Kidney epithelial cell (primary cell): ENCODE results near the gene VEPH1. TPM values are rescaled to one million over a fixed set of nuclear protein-coding genes. Genes with fewer than 3 reads are reported as not detected.

Experiments used
- DNase-seq: peaks from one replicate; pipeline ENCODE4 v3.0.0-alpha.2; 2010; ENCODE audit warnings: low read depth
- H3K27me3 ChIP-seq: 2 replicates; pipeline ENCODE4 v1.6.0; 2011; ENCODE audit warnings: low read length; ENCODE audit not compliant: control insufficient read depth, insufficient read depth
- H3K36me3 ChIP-seq: 2 replicates; pipeline ENCODE4 v1.5.1; 2011; ENCODE audit warnings: low read length; ENCODE audit not compliant: control insufficient read depth, insufficient read depth
- H3K4me3 ChIP-seq: 2 replicates; pipeline ENCODE4 v1.5.1; 2011; ENCODE audit warnings: low read depth, mild to moderate bottlenecking, control low read depth, low read length
- total RNA-seq: library from RNA; depleted of rRNA; stranded (reverse); fragments of >200 nt; gene quantifications from 2 replicates; pipeline ENCODE4 v1.2.3, GENCODE V29; 2015
- TF ChIP-seq, protein P1 (sequence below): IDR thresholded peaks from 2 replicates; pipeline ENCODE4 v1.5.1; 2011; ENCODE audit warnings: mild to moderate bottlenecking, moderate library complexity, low read length, control low read depth, inconsistent platforms; ENCODE audit not compliant: insufficient read depth, poor library complexity, severe bottlenecking

The VEPH1 gene
- 9.0 and 26.0 TPM in 2 replicates for total RNA-seq

DNA sequence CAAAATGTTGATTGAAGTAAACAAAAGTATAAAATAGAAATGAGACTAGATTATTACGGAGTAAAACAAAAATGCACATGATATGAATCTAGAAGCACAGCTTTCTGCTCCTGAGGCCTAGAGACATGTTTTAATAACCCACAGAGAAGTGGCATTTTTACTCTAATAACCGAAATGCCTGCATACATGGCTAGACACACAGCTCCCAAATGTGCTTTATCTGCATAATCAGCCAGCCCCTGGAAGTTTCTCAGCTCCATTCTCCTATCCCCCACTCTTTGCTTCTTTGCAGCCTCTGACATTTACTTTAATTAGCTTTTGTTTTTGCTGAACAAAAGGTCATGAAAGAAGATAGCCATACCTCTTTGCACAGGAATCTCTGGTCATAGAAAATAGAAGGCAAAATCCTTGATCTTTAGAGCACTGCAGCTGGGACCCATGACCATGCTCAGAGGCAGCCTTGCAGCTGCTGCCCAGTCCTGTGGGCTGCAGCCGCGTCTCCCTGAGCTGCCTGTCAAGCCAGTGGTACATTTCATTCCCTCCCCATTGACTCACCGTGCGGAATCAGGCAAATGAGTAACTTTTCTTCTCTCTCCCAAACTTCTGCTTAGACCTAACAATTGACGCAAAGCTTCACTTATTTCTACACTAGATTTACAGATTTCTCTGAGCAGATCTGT lies at the start of gene VEPH1:
Gene VEPH1 (minus strand): TSS at position 501 of the 680 bp plus-strand sequence. CDS start 8,067 bp downstream, outside the sequence.
- H3K27me3 ChIP-seq: no peaks in the 10 kb centered on the region
- H3K36me3 ChIP-seq: no peaks in the 10 kb centered on the region
- H3K4me3 ChIP-seq: peak within 1 kb of the TSS; percentile 28
- peak; percentile 74 for DNase-seq
- TF ChIP-seq, protein P1, sequence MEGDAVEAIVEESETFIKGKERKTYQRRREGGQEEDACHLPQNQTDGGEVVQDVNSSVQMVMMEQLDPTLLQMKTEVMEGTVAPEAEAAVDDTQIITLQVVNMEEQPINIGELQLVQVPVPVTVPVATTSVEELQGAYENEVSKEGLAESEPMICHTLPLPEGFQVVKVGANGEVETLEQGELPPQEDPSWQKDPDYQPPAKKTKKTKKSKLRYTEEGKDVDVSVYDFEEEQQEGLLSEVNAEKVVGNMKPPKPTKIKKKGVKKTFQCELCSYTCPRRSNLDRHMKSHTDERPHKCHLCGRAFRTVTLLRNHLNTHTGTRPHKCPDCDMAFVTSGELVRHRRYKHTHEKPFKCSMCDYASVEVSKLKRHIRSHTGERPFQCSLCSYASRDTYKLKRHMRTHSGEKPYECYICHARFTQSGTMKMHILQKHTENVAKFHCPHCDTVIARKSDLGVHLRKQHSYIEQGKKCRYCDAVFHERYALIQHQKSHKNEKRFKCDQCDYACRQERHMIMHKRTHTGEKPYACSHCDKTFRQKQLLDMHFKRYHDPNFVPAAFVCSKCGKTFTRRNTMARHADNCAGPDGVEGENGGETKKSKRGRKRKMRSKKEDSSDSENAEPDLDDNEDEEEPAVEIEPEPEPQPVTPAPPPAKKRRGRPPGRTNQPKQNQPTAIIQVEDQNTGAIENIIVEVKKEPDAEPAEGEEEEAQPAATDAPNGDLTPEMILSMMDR: no peak

DNA sequence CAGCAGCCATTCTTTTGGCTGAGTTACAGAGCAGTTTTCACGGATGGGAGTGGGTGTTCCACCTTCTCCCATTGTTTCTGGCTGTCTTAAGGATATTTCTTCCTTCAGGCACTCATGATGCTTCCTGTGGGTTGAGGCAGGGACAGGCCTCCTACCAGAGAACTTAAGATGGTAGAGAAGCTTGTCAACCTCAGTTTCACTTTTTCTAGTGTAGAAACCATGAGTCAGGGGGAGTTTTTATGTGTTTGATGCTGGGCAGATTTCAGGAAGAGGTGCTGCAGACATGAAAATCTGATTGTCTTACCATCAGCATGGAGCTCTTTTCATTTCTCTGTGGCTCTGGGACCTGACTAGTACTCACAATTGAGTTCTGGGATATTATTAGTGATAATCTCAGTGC lies 48.7 kb upstream of the VEPH1 start:
- no peaks in the 10 kb centered on the region for H3K27me3 ChIP-seq
- no peaks in the 10 kb centered on the region for H3K36me3 ChIP-seq
- no peak for DNase-seq
- TF ChIP-seq, protein P1: no peak
- no peak overlapping the region for H3K4me3 ChIP-seq

DNA sequence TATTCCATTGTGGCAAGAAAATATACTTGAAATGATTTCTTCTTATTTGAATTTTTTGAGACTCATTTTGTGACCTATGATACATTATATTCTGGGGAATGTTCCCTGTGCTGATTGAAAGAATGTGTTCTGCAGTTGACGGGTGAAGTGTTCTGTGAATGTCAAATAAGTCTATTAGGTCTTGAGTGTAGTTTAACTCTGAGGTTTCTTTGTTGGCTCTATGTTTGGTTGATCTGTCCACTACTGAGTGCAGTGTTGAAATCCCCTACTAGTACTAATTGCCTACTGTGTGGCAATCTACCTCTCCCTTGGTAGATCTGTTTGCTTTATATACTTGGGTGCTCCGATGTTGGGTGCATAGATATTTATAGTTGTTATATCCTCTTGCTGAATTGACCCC lies 46.3 kb upstream of the VEPH1 start:
- Histone ChIP-seq H3K36me3 (no peaks in the 10 kb centered on the region), H3K27me3 (no peaks in the 10 kb centered on the region), H3K4me3 (no peak overlapping the region)
- DNase-seq: no peak
- TF ChIP-seq, protein P1: no peak

DNA sequence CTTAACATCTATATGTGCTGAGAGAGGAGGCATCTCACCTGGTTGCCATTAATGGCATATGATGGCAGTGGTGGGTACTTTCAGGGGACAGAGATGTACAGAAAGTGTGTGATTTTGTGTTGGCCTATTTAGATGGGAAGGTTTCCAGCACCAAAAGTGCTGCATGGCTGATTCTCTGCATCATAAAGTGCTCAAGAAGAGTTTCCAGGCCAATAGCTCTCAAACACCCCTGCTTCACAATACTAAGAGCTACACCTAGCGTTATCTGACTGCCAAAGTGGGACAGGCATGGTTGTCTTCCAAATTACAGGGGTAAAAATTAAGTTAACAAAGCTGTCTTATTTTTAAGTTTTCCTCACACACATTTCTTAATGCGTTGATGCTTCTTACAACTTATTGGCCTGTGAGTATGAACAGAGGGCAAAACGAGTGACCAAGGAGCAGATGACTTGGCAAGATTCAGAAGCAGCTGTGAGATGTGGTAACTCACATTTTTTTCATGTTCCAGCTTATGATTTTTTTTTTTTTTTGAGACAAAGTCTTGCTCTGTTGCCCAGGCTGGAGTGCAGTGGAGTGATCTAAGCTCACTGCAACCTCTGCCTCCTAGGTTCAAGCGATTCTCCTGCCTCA lies 41.4 kb upstream of the VEPH1 start:
- H3K36me3 ChIP-seq: no peaks in the 10 kb centered on the region
- H3K4me3 ChIP-seq: no peak overlapping the region
- TF ChIP-seq, protein P1: no peak
- no peak for DNase-seq
- no peaks in the 10 kb centered on the region for H3K27me3 ChIP-seq

DNA sequence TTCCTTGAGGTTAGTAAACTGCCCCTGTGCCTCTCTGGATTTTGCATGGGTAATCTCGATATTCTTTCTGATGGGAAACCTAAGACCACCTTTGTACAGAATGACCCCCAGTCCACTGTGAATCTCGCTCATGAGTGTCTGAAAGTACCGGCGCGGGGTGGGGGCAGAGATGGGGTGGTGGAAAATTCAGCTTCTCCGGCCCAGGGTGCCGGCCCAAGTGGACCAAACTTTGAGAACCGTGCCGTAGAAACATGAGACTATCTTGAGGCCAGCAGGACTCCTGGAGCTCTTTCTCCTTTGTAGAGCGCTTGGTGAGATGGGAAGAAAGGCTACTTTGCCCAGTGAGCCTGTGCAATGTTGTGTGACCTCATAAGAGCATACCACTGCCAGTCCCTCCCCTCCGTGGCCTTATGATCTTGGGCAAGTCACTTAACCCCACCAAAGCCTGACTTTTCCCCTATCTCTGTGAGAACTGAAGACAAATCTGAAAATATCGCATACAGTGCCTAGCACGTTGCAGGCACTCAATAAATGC lies 40.4 kb upstream of the VEPH1 start:
- DNase-seq: no peak
- Histone ChIP-seq H3K27me3 (no peaks in the 10 kb centered on the region), H3K4me3 (peak overlapping the region; percentile 43), H3K36me3 (no peaks in the 10 kb centered on the region)
- TF ChIP-seq, protein P1: no peak
